ENCODE measurements around the gene MACO1.

DNA sequence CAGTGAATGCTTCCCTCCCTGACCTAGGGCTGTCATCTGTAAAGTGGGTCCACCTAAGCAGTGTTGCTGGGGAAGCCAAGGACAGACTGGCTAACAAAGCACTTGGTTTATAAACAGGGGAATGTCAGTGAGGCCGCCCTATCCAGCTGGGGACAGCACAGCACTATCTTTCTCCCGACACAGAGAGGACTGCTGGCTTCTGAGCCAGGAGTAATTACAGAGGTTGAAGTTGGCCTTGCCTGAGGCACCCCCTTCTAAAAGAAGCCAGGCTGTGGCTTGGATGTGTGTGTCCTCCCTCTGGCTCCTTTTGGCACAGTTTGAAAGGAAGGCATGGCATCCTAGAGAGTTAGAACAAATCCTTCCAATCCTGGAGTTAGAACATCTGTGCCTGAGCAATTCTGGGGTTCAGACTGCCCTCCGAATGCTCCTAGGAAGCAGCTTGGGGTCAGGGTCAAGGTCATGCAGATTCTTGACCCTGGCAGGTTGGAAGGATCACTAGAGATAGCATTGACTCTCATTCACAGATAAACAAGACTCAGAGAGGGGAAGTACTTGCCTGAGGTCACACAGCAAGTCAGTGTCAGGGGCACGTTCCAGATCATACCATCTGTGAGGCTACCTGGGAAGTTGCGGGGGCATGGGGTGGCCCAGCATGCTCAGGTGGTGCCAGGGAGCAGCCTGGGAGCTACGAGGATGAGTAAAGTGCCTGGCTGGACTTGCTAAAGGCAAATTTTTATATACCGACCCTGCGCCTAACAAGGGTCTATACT is 111.4 kb downstream of the MACO1 start:
- TF ChIP-seq POLR2A (IDR thresholded peaks at IDR 0.05; ENCODE audit: low read length): no peak
- TF ChIP-seq GATA1 (IDR thresholded peaks at IDR 0.05; ENCODE audit: low read depth, low read length): no peak
